ENCODE results near the gene HIP1. TPM values are rescaled to one million over a fixed set of nuclear protein-coding genes. Genes with fewer than 3 reads are reported as not detected.
"Not testable (repeated sequence)": the region's sequence is repeated elsewhere in the genome, so short reads cannot be mapped to it uniquely, and the experiment has no call there.

The HIP1 gene
- total RNA-seq, 1 donor from 2014 or later, result 14.0 TPM

DNA sequence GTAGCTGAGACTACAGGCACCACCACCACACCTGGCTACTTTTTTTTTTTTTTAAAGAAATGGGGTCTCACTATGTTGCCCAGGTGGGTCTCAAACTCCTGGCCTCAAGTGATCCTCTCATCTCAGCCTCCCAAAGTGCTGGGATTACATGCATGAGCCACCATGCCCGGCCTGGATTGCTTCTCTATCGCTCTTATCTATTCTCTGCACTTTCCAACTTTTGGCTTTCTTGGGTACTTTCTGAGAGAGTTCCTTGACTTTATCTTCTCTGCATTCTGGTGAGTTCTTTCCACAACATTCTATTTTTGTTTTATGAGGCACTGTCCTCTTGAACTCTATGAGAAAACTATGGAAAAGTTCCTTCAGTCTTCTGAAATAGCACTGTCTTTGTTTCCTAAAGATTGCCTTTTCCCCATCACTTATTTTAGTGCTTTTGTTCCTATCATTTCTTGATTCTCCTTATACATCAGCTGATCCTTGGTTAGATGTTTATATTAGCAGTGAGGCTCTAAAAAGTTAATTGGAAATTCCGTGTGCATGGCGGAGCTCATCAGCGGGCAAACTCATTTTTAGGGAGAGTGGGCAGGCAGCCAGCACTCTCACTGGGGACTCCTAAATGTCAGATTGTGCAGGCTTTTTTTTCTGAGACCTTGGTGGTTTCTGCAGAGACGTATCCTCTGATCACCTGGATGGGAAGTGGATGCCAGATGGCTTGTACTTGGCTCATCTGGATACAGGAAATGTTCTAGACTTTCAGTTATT, 43.9 kb downstream of the HIP1 start:
- Histone ChIP-seq H3K27ac (ENCODE audit: low read depth, low read length) (no peak overlapping the region), H4K20me1 (ENCODE audit: insufficient read depth, low read length) (no peaks in the 10 kb centered on the region), H3K27me3 (ENCODE audit: insufficient read depth, low read length) (no peaks in the 10 kb centered on the region), H2AFZ (ENCODE audit: low read depth, low read length) (no peak overlapping the region), H3K4me2 (ENCODE audit: low read length) (no peak overlapping the region), H3K4me3 (ENCODE audit: insufficient read depth, low read depth, low read length) (no peak overlapping the region), H3K9me3 (ENCODE audit: insufficient read depth, low read depth, low read length) (no peaks in the 10 kb centered on the region), H3K4me1 (ENCODE audit: insufficient read depth, low read length) (no peaks in the 10 kb centered on the region), H3K9ac (ENCODE audit: low read length) (no peak overlapping the region), H3K79me2 (ENCODE audit: insufficient read depth, low read length) (no peaks in the 10 kb centered on the region), H3K36me3 (ENCODE audit: insufficient read depth, low read length) (no peaks in the 10 kb centered on the region)
- H3K27ac Mint-ChIP-seq (ENCODE audit: unreplicated experiment), result no peak overlapping the region
- H3K4me3 Mint-ChIP-seq (ENCODE audit: unreplicated experiment), result no peak overlapping the region
- no peak for TF ChIP-seq EZH2 (IDR thresholded peaks at IDR 0.05; ENCODE audit: insufficient read depth, low read length)
- TF ChIP-seq, protein P1, sequence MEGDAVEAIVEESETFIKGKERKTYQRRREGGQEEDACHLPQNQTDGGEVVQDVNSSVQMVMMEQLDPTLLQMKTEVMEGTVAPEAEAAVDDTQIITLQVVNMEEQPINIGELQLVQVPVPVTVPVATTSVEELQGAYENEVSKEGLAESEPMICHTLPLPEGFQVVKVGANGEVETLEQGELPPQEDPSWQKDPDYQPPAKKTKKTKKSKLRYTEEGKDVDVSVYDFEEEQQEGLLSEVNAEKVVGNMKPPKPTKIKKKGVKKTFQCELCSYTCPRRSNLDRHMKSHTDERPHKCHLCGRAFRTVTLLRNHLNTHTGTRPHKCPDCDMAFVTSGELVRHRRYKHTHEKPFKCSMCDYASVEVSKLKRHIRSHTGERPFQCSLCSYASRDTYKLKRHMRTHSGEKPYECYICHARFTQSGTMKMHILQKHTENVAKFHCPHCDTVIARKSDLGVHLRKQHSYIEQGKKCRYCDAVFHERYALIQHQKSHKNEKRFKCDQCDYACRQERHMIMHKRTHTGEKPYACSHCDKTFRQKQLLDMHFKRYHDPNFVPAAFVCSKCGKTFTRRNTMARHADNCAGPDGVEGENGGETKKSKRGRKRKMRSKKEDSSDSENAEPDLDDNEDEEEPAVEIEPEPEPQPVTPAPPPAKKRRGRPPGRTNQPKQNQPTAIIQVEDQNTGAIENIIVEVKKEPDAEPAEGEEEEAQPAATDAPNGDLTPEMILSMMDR (IDR thresholded peaks at IDR 0.05; ENCODE audit: insufficient read depth, low read depth, low read length), result no peak
- H3K9me3 Mint-ChIP-seq (ENCODE audit: unreplicated experiment), result no peaks in the 10 kb centered on the region
- FAIRE-seq (no peak), DNase-seq (ENCODE audit: low read depth) (no peak)
- no peaks in the 10 kb centered on the region for H3K4me1 Mint-ChIP-seq (ENCODE audit: low read depth, unreplicated experiment)
- peaks cover 4% of the 10 kb centered on the region for H3K27me3 Mint-ChIP-seq (ENCODE audit: low read depth, unreplicated experiment)
- H3K36me3 Mint-ChIP-seq (ENCODE audit: low read depth, unreplicated experiment), result no peaks in the 10 kb centered on the region

DNA sequence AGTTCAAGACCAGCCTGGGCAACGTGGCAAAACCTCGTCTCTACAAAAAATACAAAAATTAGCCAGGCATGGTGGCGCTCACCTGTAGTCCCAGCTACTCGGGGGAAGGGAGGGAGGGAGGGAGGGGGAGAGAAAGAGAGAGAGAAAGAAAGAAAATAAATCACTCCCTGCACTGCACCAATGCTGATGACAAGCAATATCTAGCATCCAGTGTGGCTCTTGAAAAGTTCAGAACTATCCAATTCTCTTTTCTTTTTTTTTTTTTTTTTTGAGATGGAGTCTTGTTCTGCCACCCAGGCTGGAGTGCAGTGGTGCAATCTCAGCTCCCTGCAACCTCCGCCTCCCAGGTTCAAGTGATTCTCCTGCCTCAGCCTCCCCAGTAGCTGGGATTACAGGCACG, 45.1 kb downstream of the HIP1 start:
- H3K4me1 ChIP-seq (ENCODE audit: insufficient read depth, low read length); H3K36me3 ChIP-seq (ENCODE audit: insufficient read depth, low read length); H3K27me3 ChIP-seq (ENCODE audit: insufficient read depth, low read length); H3K4me1 Mint-ChIP-seq (ENCODE audit: low read depth, unreplicated experiment); H3K9ac ChIP-seq (ENCODE audit: low read length); H3K27me3 Mint-ChIP-seq (ENCODE audit: low read depth, unreplicated experiment); H3K4me2 ChIP-seq (ENCODE audit: low read length); H3K4me3 Mint-ChIP-seq (ENCODE audit: unreplicated experiment); H3K27ac ChIP-seq (ENCODE audit: low read depth, low read length); H4K20me1 ChIP-seq (ENCODE audit: insufficient read depth, low read length); FAIRE-seq; H3K27ac Mint-ChIP-seq (ENCODE audit: unreplicated experiment); H3K79me2 ChIP-seq (ENCODE audit: insufficient read depth, low read length); DNase-seq (ENCODE audit: low read depth); H3K9me3 Mint-ChIP-seq (ENCODE audit: unreplicated experiment); H3K36me3 Mint-ChIP-seq (ENCODE audit: low read depth, unreplicated experiment); H3K9me3 ChIP-seq (ENCODE audit: insufficient read depth, low read depth, low read length); H2AFZ ChIP-seq (ENCODE audit: low read depth, low read length); H3K4me3 ChIP-seq (ENCODE audit: insufficient read depth, low read depth, low read length): not testable (repeated sequence)

DNA sequence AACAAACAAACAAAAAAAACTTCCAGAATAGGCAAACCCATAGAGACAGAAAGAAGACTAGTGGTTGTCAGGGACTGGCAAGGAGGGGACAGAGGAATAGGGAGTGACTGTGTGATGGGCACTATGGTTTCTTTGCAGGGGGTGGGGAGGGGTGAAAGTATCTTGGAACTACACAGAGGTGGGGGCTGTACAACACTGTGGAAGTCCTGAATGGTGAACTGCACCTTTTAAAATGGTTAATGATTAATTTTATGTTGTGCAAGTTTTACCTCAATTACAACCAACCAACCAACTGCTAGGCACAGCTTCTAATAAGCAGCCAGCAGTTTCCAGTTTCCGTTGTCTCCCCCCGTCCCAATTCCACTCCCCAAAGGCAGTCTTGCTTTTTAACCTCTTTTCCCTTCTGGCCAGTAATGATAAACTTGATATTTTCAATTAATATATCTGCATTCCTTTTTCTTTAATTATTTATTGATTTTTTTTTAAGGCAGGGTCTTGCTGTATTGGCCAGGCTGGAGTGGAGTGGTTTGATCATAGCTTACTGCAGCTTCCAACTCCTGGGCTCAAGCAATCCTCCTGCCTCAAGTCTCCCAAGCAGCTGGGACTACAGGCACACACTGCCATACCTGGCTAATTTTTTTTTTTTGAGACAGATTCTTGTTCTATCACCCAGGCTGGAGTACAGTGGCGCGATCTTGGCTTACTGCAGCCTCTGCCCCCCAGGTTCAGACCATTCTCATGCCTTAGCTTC, 46.8 kb downstream of the HIP1 start:
- no peak for TF ChIP-seq EZH2 (IDR thresholded peaks at IDR 0.05; ENCODE audit: insufficient read depth, low read length)
- TF ChIP-seq, protein P1 (IDR thresholded peaks at IDR 0.05; ENCODE audit: insufficient read depth, low read depth, low read length), result no peak
- Histone ChIP-seq H3K4me1 (ENCODE audit: insufficient read depth, low read length) (no peaks in the 10 kb centered on the region), H3K27ac (ENCODE audit: low read depth, low read length) (no peak overlapping the region), H3K9ac (ENCODE audit: low read length) (no peak overlapping the region), H4K20me1 (ENCODE audit: insufficient read depth, low read length) (no peaks in the 10 kb centered on the region), H3K27me3 (ENCODE audit: insufficient read depth, low read length) (no peaks in the 10 kb centered on the region), H3K36me3 (ENCODE audit: insufficient read depth, low read length) (no peaks in the 10 kb centered on the region), H3K4me3 (ENCODE audit: insufficient read depth, low read depth, low read length) (no peak overlapping the region), H2AFZ (ENCODE audit: low read depth, low read length) (no peak overlapping the region), H3K4me2 (ENCODE audit: low read length) (no peak overlapping the region), H3K9me3 (ENCODE audit: insufficient read depth, low read depth, low read length) (no peaks in the 10 kb centered on the region), H3K79me2 (ENCODE audit: insufficient read depth, low read length) (no peaks in the 10 kb centered on the region)
- Mint-ChIP-seq H3K9me3 (ENCODE audit: unreplicated experiment) (no peaks in the 10 kb centered on the region), H3K27me3 (ENCODE audit: low read depth, unreplicated experiment) (peaks cover 10% of the 10 kb centered on the region), H3K4me3 (ENCODE audit: unreplicated experiment) (no peak overlapping the region), H3K36me3 (ENCODE audit: low read depth, unreplicated experiment) (no peaks in the 10 kb centered on the region), H3K27ac (ENCODE audit: unreplicated experiment) (no peak overlapping the region), H3K4me1 (ENCODE audit: low read depth, unreplicated experiment) (no peaks in the 10 kb centered on the region)
- no peak for FAIRE-seq
- no peak for DNase-seq (ENCODE audit: low read depth)

Measured in astrocyte (in vitro differentiated cells and primary cell).